Measurements from ENCODE around the gene HLX.

The HLX gene

GRCh38 chr1:220896092-220896491 is 16.8 kb downstream of the HLX start:
- Histone ChIP-seq H3F3A (ENCODE audit: insufficient read depth, low read length) (no peaks in the 10 kb centered on the region), H3K27me3 (replicated peaks; ENCODE audit: insufficient read depth, low read length) (no peaks in the 10 kb centered on the region)

DNA sequence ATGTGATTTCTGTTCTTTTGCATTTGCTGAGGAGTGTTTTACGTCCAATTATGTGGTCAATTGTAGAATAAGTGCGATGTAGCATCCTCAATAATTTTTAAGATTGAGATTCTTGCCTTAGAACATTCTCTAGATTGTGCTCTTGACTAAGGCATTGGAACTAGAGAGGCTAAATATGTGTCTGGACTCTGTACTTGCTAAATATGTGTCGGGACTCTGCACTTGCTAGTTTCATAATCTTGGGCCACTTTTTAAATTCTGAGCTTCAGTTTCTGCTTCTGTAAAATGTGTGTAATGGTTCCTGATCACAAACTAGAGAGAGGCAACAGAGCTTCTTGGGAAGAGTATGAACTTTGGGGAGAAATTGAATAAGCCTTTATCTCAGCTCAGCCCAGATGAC is 21.6 kb downstream of the HLX start:
- Histone ChIP-seq H3K79me2 (ENCODE audit: low read length) (no peaks in the 10 kb centered on the region), H3F3A (ENCODE audit: insufficient read depth, low read length) (no peaks in the 10 kb centered on the region), H3K27ac (ENCODE audit: low read length) (no peak overlapping the region), H2AFZ (ENCODE audit: low read length) (no peak overlapping the region), H3K4me3 (ENCODE audit: low read length) (no peak overlapping the region), H3K36me3 (replicated peaks; ENCODE audit: insufficient read depth, low read length) (no peaks in the 10 kb centered on the region), H3K4me1 (ENCODE audit: low read length) (no peaks in the 10 kb centered on the region), H3K27me3 (replicated peaks; ENCODE audit: insufficient read depth, low read length) (no peaks in the 10 kb centered on the region), H4K20me1 (ENCODE audit: insufficient read depth, low read length) (no peaks in the 10 kb centered on the region), H3K9me3 (replicated peaks; ENCODE audit: insufficient read depth, low read length) (no peaks in the 10 kb centered on the region), H3K4me2 (ENCODE audit: low read depth, low read length) (no peak overlapping the region), H3K9ac (ENCODE audit: low read length) (no peak overlapping the region), H3K9me2 (replicated peaks; ENCODE audit: insufficient read depth, low read length) (no peaks in the 10 kb centered on the region)
- DNase-seq, result no peak
- TF ChIP-seq EZH2phosphoT487 (IDR thresholded peaks at IDR 0.05; ENCODE audit: low read length) (no peak), EZH2 (optimal IDR thresholded peaks at IDR 0.05; ENCODE audit: low read depth, low read length) (no peak), CTCF (IDR thresholded peaks at IDR 0.05; ENCODE audit: low read length) (no peak)

More at GRCh38 chr1:220896092-220896491, 16.8 kb downstream of the HLX start:
- no peaks in the 10 kb centered on the region for H3K36me3 ChIP-seq (replicated peaks; ENCODE audit: insufficient read depth, low read length)
- H3K9me2 ChIP-seq (replicated peaks; ENCODE audit: insufficient read depth, low read length), result no peaks in the 10 kb centered on the region
- H2AFZ ChIP-seq (ENCODE audit: low read length), result no peak overlapping the region
- H3K79me2 ChIP-seq (ENCODE audit: low read length), result no peaks in the 10 kb centered on the region
- H3K4me1 ChIP-seq (ENCODE audit: low read length), result no peaks in the 10 kb centered on the region
- H3K4me2 ChIP-seq (ENCODE audit: low read depth, low read length), result no peak overlapping the region
- no peak overlapping the region for H3K27ac ChIP-seq (ENCODE audit: low read length)
- no peaks in the 10 kb centered on the region for H4K20me1 ChIP-seq (ENCODE audit: insufficient read depth, low read length)
- no peak for DNase-seq
- no peak overlapping the region for H3K4me3 ChIP-seq (ENCODE audit: low read length)
- no peaks in the 10 kb centered on the region for H3K9me3 ChIP-seq (replicated peaks; ENCODE audit: insufficient read depth, low read length)
- TF ChIP-seq EZH2phosphoT487 (IDR thresholded peaks at IDR 0.05; ENCODE audit: low read length) (no peak), EZH2 (optimal IDR thresholded peaks at IDR 0.05; ENCODE audit: low read depth, low read length) (no peak), CTCF (IDR thresholded peaks at IDR 0.05; ENCODE audit: low read length) (no peak)
- H3K9ac ChIP-seq (ENCODE audit: low read length), result no peak overlapping the region

DNA sequence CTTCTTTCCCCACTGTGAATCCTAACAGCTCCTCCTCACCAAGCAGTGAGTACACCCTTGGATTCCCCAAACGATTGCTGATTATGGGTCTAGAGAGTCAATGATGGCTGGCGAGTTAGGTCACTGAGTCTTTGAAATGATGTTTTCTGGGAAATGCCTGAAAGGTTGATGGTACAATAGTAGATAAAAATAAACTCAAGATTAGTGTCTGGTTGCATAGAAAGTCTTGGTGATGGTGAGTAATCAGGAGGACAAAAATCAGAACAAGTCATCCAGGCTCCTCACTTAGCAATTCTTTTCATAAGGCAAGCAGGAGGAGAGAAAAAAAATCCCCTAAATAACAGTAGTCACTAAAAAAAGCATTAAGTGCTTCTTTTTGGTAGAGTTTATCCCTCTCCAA is 22.6 kb downstream of the HLX start:
- H3K36me3 ChIP-seq (replicated peaks; ENCODE audit: insufficient read depth, low read length), result no peaks in the 10 kb centered on the region
- H3K9me3 ChIP-seq (replicated peaks; ENCODE audit: insufficient read depth, low read length), result no peaks in the 10 kb centered on the region
- no peaks in the 10 kb centered on the region for H4K20me1 ChIP-seq (ENCODE audit: insufficient read depth, low read length)
- no peak overlapping the region for H3K4me3 ChIP-seq (ENCODE audit: low read length)
- no peak for TF ChIP-seq CTCF (IDR thresholded peaks at IDR 0.05; ENCODE audit: low read length)
- no peak for TF ChIP-seq EZH2 (optimal IDR thresholded peaks at IDR 0.05; ENCODE audit: low read depth, low read length)
- H3K9ac ChIP-seq (ENCODE audit: low read length), result no peak overlapping the region
- no peaks in the 10 kb centered on the region for H3K79me2 ChIP-seq (ENCODE audit: low read length)
- DNase-seq, result no peak
- no peaks in the 10 kb centered on the region for H3K9me2 ChIP-seq (replicated peaks; ENCODE audit: insufficient read depth, low read length)
- H2AFZ ChIP-seq (ENCODE audit: low read length), result no peak overlapping the region
- no peaks in the 10 kb centered on the region for H3K4me1 ChIP-seq (ENCODE audit: low read length)
- no peak overlapping the region for H3K27ac ChIP-seq (ENCODE audit: low read length)
- no peaks in the 10 kb centered on the region for H3F3A ChIP-seq (ENCODE audit: insufficient read depth, low read length)
- no peaks in the 10 kb centered on the region for H3K27me3 ChIP-seq (replicated peaks; ENCODE audit: insufficient read depth, low read length)
- H3K4me2 ChIP-seq (ENCODE audit: low read depth, low read length), result no peak overlapping the region

Measured in MM.1S (cell line).